HG02642 (cell line): ENCODE data around the gene MRC1.
A peak's percentile ranks its signal among the peaks of the same experiment; 100 is the strongest.

Experiments
- ATAC-seq: cut with Tn5 transposase; IDR thresholded peaks from one replicate; pipeline ENCODE4 v1.9.1; 2021; ENCODE audit warnings: mild to moderate bottlenecking; ENCODE audit not compliant: unreplicated experiment, poor library complexity

MRC1 gene

DNA sequence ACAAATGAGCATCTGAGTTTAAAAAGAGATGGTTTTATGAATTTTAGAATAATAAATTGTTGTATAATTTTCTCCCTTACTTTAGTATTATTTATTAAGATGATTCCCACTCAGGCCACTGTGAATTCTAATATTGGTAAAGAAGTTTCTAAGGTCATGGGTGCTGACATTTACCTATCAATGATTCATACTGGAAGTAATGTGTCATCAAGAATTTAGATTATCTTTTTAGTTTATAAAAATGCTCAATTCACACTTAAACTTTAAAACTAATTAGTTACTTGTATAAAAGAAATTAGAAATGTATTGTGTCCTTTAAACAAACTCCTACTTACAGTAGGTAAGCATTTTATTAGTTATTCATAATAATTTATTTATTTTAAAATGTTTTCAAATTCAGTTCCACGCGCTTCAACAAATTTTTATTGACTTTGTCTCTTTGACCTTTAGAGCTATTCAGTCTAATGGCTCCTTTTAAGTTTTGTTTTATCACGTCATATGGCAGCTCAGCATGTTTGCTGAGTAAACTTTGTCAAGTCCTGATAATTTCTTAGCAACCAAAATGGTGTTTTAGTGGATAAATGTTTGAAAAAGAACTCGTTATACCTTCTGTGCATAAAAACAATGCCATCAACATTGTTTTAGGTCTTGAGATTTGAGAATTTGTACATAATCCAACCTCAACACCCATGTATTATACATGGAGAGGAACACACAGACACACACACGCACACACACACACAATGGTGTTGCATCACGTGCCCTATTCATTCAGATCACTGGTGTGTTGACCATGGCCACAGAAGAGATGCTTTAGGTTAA is 15.1 kb upstream of the MRC1 start:
- no peak for ATAC-seq

DNA sequence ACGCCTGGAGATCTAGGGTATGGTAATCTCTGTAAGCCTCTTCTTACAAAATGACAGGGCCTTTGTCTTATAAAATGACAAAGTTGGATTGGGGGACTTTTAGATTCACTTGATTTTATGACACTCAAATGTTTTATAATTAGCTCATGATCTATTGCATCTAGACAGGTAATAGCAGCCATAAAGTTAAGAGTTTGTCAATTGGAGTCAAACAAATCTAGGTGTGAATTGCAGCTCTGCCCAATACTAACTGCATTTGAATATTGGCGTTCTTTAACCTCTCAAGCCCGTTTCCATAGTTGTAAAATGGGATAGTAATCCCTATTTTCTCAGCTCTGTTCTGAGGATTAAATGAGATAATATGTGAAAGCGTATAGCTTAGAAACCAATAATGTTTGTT is 14.1 kb upstream of the MRC1 start:
- ATAC-seq, result no peak

DNA sequence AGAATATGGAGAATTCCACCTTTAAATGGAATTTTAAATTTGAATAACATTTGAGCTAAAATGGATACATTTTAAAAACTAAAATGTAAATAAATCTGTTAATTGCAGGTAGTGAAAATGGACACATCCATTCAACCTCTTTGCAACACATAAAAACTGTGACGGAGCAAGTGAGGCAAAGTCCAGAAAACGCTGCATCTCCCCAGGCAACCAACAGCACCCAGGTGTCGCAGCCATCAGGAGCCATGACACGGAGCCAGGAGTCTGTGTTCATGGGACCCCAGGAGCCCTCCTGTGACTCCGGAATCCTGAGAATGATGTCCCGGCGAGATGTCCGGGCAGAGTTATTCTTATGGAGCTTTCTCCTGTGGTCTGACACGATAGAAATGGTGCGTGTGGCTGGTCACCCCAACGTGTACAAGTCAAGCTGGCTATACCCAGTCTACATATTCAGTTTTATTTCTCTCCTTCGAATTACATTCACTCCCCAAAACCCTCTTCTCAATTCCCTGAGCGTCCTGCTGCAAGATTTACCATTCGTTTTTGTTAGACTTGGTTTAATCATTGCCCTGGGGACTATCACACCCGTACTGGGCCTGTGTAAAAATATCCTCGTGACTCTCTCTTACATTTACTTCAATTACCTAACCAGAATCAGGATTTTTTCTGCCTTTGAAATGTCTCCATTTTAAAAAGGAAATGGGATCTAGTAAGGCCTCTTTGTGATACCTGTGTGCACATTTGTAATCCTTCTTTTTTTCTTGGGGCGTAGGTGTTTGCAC is 13.1 kb upstream of the MRC1 start:
- no peak for ATAC-seq

DNA sequence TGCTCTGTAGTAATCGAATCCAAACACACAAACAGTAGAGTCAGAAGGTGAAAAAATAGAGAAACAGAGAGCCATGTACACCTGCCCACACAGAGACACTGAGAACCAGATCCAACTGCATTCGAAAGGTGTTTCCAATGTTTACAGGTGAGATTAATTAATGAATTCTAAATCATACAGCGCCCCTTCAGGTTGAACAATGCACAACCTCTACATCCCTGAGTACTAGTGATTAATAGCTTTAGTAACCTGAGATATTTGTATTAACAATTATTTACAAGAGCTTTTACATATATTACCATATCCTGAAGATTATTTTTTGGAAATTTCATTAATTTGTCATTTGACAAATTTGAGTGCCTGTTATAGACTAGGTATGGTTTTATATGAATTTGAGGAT is 7.6 kb upstream of the MRC1 start:
- no peak for ATAC-seq

DNA sequence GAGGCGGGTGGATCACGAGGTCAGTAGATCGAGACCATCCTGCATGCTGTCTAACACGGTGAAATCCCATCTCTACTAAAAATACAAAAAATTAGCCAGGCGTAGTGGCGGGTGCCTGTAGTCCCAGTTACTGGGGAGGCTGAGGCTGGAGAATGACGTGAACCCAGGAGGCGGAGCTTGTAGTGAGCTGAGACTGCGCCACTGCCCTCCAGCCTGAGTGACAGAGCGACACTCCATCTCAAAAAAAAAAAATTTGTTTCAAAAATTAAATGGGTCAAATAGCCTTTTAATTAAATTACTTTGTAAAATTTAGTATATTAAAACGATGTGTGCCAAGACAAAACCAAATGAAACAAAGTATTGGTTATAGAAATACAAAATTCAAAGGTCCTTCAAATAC is 6.8 kb upstream of the MRC1 start:
- ATAC-seq, result no peak

DNA sequence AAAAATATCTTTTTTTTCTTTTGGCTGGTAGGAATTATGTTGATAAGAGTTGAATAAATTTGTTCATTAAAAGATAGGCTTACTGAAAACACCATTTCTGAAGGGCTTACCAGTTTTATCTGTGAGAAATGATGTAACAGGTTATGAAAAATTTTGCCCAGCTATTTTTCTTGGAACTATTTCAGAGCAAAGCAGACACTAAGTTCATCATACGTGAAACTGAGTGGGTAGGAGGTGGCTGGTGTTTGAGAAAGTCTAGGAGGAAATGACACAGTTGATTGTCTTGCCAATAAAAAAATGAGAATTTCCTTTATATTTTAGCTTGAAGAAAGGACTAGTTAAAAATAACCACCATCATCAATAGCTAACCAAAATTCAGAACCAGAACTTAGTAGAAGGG is 6.2 kb upstream of the MRC1 start:
- no peak for ATAC-seq

DNA sequence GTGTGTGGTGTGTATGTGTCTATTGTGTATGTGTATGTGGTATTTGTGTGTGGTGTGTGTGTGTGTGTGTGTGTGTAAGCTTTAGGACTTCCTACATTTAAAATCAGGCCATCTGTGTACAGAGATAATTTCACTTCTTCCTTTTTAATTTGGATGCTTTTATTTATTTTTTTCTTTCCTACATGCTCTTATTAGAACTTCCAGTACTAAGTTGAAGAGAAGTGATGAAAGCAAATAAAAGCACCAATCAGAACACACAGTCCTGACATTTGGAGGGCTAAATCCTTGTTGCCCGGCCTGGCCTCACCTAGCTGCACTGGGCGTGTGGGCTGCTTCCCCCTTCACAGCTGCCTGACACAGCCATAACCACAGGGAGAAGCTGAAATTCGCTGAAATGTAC is 3.8 kb upstream of the MRC1 start:
- peak; percentile 7 for ATAC-seq

DNA sequence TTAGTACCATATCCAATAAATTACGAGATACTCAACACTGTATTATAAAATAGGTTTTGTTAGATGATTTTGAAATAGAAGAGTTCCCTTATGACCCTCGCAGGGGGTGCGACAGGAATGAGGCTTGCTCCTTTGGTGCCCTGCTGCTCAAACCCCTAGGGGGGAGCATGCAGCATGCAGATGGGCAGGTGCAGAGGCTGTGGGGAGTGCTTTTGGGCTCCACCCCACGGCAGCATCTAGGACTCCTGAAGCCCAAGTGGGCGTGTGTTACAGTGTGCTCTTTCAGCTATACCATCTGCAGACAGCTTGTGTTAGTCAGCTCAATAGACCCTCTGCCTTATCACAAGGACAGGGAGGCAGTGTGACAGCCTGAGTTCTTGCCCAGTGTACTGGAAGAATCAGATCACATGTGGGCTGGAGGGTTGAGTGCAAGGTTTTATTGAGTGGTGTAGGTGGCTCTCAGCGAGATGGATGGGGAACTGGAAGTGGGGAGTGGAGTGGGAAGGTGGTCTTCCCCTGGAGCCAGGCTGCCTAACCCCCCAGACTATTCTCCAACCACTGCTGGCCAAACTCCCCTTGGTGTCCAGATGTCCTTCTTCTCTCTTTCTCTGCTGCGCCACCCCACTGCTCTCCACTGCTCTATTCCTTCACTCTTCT is 3.1 kb upstream of the MRC1 start:
- peak; percentile 80 for ATAC-seq

DNA sequence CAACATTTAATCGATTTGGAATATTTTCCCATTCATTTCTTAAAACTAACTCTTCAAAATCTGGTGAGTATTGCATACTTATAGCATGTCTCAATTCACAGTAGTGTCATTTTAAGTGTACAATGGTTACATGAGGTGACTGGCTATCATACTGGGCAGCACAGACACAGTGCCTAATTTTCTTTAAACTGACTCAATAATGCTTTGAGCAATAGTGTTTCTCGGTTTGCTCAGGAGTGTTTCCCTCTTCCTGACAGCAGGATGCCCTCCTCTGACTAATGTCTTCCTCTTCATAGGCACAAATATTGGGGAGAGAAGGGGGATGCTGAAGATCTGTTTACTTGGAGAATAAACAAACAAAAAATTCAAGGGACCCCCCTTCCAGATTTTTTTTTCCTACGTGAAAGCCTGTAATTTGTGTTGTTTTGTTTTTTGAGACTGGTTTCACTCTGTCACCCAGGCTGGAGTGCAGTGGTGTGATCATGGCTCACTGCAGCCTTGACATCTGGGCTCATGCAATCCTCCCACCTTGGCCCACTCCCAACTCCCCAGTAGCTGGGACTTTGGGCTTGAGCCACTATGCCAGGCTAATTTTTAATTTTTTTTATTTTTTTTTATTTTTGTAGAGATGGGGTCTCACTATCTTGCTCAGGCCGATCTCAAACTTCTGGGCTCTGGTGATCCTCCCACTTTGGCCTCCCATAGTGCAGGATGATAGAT is 2.2 kb downstream of the MRC1 start:
- ATAC-seq, result no peak

DNA sequence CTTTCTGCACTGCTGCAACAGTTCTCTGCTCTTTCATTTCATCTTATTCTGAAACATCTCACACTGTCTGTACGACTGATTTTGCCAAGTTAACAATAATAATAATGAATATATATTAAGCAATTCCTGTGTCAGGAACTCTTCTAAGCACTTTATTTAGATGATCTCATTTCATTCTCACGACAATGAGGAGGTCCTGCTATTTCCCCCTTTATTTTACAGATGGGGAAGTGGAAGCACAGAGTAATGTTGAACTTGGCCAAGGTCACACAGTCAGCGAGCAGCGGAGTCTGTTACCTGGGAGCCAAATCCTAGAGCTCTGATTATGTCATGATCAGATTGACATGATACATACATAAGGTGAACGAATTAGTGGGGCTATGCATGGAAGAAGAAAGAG is 5.8 kb downstream of the MRC1 start:
- ATAC-seq, result no peak

DNA sequence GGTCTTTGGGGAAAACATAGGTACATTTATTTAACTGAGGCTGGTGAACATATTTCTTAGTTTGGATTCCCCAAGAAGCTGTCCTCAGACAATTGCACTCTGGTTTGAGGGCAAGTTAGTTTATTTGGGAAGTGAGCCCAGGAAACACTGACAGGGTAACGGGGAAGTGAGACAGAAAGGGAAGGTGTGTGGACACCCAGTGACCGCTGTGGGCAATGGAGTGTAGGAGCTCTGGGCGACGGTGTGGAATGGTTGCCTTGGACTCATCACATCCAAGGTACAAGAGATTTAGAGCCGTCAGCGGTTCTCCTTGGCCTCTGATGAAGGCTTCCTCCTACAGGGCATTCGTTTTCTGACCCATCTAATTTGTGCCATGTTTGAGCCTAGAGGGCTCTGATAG is 7.1 kb downstream of the MRC1 start:
- no peak for ATAC-seq

DNA sequence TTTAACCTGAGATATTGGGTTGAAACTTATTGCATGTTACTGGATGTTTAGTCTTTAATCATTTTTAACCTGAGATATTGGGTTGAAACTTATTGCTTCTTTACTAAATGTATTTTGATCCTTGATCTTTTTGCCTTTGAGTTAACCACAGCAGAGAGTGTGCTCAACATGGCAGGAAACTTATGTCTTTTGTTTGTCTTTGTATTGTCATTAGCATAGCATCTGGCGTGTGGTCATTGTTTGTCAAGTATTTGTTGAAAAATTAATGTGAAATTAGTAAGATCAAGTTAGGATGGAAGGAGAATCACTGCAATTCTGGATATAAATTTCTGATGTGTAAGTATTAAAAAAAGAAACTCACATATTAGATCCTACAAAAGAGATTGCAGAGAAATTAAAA is 8.2 kb downstream of the MRC1 start:
- no peak for ATAC-seq

DNA sequence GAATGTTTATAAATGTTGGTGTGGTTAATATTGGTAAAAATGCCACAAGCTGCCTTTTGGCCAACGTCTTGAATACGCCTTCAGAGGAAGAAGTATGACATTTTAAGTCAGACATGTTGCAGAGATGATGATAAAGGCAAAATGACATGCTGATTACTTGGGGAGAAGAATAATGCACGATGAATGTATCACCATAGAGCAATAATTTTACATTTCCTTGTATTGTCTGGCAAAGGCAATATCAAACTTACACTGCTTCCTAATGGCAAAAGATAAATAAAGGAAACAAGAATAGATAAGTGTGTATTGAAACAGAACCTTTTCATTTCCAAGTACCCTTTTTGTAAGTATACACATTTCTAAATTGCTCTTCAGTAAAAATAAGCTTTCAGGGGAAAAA is 8.6 kb downstream of the MRC1 start:
- no peak for ATAC-seq

DNA sequence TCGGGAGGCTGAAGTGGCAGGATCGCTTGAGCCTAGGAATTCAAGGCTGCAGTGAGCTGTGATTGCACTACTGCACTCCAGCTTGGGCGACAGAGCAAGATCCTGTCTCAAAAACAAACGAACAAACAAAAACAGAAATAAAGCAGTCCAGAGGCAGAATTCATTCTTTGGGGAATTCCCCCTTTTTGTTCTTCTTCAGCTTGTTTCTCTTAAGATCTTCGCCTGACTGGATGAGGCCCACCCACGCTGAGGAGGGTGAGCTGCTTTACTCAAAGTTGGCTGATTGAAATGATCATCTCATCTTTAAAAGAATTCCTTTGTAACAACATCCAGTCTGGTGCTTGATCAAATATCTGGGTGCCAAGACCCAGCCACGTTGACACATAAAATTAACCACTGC is 10.7 kb downstream of the MRC1 start:
- ATAC-seq, result no peak

DNA sequence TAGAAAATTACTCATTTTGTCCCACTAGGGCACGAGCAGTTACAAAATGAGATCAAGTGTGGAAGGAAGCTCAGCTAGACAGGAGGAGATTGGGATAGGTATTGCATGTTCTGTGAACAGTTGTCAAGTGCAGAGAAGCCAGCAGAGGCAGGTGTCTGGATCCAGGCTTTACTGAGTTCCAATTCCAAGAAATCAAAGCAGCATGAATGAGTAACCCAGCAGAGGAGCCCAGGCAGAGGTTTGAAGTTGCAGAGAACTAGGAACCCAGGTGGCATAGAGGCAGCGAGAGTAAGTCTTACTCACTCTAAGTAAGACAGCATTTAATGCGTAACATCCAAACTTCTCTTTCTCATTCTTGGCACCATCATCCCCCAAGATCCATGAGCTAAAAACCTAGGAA is 11.8 kb downstream of the MRC1 start:
- ATAC-seq, result no peak

DNA sequence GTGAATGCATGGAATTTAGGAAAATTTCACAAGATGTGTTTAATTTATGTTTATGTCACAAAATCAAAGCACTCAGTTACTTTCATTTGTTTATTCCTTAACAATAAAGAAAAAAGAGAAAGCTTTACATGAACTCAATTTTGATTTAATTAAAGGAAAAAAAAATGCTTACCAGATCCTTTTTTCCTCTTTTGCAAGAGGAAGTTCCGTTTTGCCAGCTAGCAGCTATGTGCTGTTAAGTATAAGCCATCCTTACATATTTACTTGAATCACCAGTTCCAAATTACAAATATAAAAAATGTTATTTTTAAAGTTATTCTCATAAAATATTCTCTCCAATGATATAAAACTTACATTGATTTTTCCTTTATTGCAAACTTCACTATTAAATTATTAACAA is 12.7 kb downstream of the MRC1 start:
- no peak for ATAC-seq

DNA sequence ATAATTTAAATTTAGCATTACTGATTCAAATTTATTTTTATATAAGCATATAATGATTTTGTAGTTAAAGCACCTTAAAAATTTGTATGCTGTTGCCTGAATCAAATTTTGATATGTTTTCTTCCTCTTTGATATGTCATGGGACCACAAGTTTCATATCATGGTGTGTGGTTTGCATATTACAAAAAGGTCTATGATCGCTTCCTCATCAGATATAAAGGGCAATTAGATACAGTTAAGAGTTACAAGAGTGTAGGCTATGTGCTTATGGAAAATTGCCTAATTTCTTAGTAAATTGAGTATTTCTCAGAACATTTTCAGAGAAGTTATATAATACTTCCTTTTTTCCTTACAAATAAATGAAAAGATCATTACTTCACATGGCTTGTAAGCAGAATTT is 22.2 kb downstream of the MRC1 start:
- no peak for ATAC-seq

DNA sequence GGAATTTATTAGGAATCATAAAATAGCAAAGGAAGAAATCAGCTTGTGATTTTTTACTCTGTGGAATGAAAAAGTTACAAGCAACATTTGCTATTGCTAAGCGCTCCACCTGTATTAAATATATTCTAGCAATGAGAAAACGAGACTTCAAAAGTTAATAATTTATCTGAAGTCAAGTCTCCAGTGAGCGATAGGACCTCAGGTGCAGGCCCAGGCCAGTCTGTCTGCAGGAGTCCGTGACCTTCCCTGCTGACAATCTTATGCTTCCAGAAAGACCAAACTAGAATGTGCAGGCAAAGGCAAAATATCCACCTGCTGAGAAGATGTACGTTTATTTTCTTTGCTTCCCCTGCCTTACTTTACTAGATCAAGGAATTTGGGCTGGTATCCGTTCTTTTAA is 22.7 kb downstream of the MRC1 start:
- ATAC-seq, result no peak

DNA sequence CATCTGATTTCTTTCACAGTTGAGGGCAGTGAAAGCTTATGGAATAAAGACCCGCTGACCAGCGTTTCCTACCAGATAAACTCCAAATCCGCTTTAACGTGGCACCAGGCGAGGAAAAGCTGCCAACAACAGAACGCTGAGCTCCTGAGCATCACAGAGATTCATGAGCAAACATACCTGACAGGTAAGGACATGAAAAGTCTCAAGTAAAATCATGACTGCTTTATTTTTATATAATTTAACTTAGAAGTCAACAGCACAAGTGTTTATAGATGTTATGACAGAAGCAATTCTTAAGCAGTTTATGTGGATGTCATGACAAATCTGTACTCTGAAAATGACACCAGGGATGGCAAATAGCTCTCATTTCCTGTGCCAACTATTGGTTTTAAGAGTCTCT is 24.5 kb downstream of the MRC1 start:
- no peak for ATAC-seq

DNA sequence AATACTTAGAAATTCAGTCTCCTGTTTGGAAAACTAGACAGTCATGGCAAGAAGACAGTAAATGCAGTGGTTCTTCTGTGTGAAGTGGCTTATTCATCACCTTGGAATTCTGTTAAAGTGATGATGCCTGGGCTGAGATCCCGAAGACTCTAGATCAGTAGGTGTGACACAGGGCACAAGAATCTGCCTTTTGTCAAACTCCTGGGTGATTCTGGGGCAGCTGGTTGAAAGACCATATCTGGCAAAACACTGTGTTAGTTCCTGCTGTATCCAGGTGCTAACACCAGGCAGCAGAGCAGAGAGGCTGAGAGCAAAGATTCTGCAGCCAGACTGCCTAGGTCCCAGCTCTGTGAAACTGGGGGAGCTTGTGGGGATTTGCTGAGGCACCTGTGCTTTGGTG is 26.5 kb downstream of the MRC1 start:
- ATAC-seq, result no peak

DNA sequence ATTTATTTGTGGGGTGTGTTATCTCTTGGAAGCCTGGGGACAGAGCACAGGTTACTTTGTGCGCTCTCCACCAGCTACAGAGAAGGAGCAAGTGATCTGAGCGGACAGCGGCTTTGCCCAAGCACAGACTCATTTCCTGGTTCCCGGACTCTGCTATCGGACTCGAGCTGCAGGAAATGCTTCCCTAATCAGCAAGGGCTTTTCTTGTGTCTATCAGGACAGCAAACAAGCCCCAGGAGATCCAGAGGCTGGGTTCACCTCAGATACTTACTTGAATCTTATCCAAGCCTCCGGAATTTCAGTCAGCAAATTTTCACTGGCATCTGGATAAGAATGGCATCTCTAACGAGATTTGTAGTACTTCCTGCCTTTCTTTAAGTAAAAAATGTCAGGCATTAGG is 27.8 kb downstream of the MRC1 start:
- no peak for ATAC-seq
